Fibroblast of the conjunctiva (primary cell): ENCODE measurements around the gene C1QL1.

Source experiments
- DNase-seq: peaks from one replicate; pipeline ENCODE4 v3.0.0-alpha.2; 2010; ENCODE audit warnings: low read depth

Gene C1QL1

DNA sequence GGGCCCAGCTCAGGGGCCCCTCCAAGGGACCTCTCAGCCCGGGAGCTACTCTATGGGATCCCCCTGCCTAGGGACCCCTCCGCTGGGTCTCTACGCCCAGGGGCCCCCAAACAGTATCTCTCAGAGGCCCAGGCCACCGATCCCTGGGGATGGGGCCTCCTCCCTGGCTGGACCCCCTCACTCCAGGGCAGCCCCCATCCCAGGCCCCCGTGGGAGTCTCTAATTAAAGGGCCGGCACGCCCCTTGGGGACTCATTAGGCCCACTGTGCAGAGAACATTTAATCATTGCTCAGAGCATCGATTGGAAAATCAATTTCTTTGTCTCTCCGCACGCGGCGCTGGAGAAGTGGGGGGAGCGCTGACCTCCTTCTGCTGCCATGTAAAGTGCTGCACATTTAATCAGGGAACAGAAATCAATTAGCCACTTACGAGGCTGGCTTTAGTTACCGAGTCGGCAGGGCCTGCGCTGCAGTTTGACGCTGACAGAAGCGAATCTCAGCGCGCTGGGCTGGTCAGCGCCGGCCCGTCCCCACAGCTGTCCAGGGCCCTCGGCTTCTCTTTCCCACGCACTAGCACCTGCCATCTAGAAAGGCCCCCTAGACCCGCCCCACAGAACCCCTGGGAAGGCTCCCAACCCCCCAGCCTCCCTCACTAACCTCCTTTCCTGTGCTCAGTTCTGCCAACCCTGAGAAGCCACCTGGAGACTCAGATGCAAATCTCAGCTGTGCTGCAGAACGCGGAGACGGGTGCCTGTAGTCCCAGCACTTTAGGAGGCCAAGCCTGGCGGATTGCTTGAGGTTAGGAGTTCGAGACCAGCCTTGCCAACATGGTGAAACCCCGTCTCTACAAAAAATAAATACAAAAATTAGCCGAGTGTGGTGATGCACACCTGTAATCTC is 20.2 kb upstream of the C1QL1 start:
- DNase-seq = no peak

DNA sequence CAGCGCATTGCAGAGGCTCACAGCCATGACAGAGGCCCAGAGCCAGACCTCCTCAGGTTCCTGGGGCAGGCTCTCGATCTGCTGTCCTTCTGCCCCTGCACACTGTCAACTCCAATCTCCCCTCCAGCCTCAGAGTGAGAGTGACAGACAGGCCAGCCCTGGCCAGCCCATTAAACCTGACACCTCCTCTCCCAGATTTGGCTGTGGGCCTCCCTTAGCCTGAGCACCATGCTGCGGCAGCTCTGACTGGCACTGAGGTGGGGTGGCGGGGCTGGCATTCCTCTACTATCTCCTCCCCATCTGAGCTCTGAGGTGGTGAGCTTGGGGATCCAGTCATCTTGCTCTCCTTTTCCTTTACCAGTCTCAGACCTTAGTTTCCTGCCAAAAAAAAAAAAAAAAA is 15.5 kb upstream of the C1QL1 start:
- DNase-seq = no peak

DNA sequence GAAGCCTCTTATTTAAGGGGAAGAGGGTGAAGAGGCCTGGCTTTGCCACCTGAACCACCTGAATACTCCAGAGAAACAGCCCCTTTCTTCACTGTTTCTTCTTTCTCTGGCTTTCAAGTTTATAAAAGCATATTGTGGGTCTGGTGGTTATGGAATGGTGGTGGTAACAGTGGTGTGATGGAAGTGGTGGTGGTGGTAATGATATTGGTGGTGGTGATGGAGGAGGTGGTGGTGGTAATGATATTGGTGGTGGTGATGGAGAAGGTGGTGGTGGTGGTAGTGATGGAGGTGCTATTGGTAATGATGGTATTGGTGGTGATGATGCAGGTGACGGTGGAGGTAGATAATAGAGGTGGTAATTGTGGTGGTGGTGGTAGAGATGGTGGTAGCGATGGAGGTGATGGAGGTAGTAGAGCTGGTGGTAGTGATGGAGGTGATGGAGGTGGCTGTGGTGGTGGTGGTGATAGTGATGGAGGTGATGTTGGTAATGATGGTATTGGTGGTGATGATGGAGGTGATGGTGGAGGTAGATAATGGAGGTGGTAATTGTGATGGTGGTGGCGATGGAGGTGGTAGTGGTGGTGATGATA is 14.1 kb upstream of the C1QL1 start:
- no peak for DNase-seq

DNA sequence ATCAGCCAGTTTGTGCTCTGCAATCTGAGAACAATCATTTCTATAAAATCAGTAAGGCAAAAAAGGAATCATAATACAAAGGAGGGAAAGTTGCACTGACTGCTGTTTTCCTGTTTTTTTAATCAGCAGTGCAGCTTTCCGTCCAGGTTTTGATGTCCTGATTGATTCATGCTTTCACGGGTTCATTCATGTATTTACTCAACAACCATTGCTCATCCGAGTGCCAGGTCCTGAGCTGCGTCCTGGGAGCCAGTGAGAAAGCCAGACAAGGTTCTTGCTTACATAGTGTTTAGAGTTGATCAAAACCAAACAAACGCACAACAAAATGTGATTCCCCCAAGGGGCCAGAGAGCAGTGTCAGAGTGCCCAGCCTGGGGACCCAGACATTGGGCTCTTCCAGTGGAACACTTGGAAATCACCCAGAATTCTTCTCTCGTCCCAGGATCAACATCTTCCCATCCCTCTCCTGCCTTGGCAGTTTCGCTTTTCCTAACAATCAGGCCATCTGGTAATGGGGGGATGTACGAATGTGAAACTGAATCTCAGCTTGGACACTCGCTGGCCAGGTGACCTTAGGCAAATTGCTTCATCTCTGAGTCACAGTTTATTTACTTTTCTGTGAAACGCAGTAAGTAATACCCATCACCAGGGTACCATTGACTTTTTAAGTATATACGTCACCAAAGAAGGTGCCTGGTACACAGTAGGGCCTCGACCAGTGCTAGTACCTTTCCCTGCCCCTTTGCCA is 13.3 kb upstream of the C1QL1 start:
- peak; percentile 57 for DNase-seq

DNA sequence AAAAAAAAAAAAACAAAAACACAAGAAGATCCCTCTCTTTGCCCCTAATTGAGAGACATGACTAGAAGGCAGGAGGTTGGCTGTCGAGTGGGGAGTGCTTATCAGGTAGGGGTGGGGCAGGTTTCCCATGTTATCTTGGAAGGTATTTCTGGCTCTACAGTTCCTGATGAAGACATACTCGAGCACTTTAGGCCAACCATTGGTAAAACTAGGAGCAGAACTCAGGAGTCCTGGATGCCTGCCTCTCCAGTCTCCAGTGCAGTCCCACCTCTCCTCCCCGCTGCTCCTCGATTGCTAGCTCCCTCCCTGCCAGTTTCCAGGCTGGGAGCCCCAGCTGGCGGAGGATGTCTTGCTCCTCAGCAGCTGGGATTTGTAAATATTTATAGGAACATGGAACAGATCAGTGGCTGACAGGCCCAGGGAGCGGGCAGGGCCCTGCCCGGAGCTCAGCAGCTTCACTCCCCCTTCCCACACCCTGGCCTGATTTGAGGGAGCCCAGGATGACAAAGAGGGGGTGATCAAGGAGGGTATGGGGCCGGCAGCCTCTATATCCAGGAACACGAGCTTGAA is 11.4 kb upstream of the C1QL1 start:
- DNase-seq = no peak

DNA sequence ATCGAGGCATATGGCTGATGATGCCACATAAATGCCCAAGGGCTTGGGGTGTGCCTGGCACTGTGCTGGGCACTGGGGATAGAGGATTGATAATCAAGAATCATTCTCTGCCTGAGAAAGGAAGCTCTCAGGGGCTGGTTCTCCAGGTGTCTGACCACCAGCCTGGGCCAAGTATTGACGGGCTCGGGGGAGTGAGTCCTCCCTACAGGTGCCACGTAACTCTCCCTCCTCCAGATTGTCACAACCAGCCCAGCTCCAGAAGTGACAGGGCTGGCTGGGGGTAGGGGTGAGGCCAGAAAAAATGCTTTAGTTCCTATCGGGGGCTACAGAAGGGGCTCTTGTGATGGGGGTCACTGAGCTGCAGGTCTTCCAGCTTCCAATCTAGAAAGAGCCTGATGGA is 10.7 kb upstream of the C1QL1 start:
- DNase-seq = no peak

DNA sequence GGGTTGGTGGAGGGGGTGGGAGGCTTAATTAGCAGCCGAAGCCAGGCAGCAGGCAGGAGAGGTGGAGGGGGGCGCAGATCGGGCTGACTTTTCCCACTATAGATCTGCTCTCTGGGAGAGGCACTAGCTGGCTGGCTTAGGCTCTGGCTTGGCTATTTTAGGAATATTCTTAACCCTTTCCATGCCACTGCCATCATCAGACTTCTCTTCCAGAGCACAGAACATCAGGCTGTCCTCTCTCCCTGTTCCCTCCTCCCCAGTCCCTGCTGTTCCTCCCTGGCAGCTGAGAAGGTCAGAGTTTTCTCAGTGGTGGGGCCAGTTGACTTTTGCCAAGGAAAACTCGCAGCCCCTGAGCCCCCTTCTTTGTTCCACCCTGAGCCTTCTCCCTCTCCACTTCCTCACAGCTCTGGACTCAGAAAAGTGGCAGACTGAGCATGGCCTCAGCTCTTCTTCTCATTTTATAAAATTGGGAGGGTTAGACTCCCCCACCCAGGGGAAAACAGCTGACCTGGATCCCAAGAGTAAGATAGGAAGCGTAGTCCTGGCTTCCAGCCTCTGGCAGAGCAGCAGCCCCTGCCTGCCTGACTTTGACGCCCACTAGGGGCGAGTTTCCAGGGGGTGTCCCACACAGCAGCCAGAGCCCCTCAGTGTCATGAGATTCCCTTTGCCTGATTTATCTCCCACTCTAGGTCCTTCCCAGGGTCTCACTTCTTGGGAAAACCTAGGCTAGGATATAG is 9.9 kb upstream of the C1QL1 start:
- DNase-seq = no peak

DNA sequence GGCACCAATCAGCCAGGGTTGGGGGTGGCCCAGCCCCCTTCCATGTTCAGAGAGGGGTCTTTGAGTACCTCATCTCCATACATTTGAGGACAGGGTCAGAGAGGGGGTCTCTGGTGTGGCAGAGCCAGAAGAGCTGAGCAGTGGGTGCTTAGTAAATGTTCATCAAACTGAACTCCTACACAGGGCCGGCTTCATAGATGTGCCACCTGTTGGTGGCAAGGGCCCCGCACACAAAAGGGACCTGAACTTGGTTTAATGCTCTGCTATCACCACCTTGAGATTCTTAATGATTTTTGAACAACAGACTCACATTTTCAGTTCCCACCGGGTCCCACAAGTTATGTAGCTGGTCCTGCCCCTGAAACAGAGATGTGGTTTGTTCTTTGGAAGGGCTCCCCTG is 9.0 kb upstream of the C1QL1 start:
- DNase-seq = no peak

DNA sequence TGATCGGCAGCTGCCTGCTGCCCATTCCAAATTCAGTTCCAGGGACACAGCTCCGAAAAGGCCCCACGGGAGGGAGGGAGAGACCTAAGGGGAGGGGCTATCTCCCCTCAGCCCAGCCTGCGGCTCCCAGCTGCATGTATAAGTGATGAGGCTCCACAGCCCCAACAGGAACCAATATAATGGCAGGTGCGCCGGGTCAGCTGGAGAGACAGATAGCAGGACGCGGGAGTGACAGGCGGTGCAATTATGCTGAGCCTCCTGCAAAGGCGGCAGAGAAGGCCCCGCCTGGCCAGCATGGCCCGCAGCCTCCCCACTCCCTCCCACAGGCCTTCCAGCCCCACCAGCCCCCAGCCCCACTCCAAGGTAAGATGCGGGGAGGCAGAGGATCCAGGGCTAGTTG is 8.1 kb upstream of the C1QL1 start:
- DNase-seq = no peak

DNA sequence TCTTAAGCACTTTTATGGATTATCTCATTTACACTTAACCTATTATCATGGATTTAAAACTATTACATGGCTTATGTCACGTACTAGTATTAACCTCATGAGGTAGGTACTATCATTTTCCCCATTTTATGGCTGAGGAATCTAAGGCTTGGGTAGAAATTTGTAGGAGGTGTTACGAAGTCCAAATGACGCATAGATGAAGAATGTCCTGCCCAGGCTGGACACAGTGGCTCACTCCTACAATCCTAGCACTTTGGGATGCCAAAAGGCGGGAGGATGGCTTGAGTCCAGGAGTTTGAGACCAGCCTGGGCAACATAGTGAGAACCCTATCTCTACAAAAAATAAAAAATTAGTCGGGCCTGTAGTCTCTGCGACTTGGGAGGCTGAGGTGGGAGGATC is 4.8 kb upstream of the C1QL1 start:
- no peak for DNase-seq

DNA sequence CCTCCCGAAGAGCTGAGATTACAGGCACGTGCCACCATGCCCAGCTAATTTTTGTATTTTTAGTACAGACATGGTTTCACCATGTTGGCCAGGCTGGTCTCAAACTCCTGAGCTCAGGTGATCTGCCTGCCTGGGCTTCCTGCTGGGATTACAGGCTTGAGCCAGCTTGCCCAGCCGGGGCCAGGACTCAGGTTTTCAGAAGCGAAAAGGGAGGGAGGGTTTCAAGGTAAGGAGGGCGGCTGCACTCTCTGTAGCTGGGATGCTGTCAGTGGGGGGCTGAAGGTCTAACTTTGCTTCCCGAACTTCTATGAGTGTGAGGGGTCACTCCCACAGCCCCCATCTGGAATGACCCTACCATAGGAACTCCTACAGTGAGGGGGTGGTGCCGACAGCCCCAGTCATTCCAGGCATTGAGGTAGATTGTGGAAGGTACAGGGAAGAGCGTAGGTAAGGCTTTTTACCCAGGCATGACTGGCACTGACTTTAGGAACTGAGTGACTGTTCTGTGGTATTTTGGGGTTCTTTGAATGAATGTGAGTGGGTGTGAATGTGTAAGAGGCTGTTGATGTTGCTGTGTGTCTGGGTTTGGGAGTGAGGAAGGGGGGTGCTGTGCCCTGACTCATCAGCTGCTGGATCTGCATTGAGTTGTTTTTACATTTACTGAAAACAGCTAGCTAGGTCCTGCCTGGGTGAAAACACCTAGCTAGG is 3.8 kb upstream of the C1QL1 start:
- no peak for DNase-seq

DNA sequence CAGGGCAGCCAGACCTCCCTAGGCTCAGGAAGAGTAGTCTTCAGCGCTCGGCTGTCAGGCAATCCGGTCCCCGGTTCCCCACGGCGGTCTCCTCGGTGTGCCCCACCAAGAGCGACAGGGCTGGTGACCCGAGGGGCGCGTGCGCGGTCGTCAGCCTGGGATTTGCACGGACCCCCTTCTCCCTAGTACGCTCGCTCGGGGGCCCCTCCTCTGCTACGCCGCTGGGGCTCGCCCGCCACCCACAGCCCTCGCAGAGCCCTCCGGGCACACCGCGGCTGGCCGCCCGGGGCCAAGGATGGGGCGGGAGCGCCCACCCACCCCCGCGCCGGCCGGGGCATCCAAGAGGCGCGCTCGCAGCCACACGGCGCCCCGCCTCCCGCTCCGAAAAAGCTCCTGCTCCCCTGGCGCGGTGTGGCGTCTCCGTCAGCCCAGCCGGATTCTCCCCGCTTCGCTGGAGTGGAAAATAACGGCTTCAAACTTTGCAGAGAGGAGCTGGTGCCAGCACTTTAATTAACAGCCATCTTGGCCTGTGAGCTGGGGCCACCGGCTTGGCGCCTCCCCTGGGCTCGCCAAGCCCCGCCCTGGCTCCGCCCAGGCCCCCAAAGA is 2.1 kb upstream of the C1QL1 start:
- DNase-seq = no peak

DNA sequence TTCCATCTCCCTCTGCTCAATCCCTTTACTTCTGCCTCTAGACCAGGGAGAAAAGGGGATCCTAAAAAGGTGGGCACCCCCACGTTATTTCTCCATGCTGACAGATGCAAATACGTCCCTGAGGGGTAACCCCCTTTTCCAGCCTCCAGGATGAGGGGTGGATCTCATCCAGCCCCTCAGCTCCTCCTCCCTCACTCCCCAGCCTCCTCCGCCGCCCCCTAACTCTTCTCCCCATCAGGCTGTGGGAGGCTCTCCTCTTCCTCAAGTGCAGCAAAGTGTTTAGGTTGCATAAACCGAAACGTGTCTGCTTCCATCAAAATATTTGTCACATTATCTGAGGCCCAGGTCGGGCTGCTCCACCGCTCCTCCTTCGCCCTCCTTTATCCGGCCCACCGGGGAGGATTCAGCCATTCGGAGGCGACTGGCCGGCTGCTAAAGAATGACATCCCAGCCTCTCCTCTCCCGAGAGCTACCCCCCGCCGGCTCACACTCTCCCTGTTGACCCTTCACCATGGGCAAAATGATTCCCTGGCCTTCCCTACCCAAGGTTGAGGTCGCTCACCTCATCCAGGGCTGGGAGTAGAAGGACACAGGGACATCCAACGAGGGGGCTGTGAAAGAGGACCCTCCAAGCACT is 1.2 kb upstream of the C1QL1 start:
- no peak for DNase-seq

DNA sequence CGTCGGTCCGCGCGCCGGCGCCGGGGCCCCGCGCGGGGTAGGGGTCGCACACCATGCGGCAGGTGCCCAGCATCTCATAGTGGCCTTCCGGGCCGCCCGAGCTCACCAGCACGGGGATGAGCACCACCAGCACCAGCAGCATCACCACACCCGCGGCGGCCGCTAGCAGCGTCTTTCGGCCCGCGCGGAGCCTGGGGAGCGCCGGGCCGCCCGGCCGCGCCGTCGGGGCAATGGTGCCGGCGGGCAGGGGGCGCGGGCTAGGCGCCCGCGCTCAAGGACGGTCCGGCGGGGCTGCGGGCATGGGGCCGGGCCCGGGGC is 237 bp downstream of the C1QL1 start:
- no peak for DNase-seq

DNA sequence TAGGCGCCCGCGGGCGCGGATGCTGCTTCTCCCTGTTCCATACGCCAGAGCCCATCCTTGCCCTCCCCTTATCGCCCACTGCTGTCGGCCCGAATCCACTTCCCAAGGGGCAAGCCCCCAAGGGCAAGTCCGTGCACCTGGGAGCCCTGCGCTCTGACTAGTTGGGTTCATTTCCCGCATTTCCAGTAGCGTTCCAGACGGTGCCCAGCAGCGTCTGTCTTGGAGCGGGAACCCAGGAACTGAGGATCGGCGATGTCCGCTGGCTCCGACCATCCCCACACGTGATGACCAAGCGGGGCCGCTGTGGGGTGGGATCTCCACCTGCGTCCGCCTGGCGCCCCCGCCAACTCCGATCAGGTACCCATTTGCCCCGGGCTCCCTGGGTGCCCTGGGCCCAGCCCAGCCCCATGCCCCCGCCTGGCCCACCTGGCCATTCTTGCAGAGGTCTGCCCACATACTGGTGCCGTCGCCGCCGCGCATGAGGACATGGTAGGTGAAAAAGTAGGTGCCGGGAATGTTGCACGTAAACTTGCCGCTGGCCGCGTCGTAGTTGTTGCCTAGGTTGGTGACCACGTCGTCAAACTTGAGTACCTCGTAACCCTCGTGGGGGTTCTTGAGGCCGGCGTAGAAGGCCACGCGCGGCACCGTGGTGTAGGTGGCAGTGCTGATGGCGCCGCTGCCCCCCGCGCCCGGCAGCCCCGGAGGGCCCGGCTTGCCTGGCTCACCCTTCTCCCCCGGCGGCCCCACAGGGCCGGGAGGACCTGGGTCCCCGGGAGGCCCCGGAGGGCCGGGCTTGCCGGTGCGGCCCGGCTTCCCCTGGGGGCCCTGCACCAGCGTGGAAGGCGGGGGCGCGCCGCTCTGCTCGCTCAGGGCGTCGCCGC is 837 bp downstream of the C1QL1 start:
- DNase-seq = no peak

DNA sequence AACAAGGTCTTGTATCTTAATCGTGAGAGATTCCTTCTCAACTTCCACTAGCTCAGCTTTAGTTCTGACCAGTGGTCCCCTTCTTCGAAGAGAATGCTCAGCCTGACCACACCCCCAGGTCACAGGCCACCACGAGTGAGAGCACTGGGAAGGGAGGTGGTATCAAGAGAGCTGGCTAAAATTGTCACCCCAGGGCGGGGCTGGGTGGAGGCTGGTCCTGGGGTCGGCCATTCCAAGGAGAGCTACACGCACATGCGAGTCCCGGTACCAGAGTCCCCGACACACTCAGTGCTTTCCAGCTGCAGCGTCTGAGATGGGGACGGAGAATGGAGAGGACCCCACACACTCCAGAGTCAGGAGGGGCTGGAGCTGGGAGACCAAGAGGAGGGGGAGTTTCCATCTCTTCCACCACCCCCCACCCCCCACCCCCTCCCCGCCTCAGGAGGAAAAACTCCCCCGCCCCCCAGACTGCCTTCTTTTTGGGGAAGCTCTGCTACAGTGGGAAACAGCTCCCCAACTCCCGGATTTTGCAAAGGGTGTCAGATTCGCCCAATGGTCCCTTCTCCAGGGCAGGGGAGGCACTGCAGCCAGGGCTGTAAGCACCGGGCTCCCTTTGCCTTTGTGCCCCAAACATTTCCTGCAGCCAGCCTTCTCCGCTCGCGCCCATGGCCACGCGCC is 1.6 kb downstream of the C1QL1 start:
- no peak for DNase-seq

DNA sequence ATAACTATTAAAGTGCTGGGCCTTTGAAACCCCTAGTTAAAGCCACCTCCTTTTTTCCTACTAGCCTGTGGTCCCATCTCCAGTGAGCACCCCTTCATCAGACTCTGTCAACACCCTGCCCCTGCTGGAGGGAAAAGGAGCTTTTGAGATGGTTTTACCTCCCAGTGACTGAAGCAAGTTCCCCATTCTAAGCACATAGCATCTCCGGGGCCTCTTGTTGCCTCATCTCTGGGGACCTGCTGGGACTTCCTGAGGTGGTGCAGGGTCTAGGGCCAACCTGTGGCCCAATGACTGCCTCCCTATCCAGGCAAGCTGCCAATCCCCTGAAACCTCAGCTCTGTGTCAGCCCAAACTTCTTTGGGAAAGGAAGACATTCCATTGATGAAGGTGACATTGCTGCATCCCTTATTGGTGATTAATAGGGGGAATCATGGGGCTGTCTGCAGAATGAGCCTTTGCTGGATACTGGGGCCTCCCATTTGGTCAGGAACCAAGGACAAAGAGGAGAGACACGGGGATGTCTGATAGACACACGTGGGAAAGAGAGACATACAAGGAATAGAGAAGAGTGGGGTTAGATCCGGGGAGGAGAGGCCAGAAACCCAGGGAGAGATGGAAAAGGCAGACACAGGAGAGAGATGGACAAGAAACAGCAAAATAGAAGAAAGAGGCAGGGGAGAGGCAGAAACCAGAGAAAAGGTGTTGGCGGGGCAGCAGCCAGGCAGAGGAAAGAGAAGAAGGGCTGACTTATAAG is 2.4 kb downstream of the C1QL1 start:
- no peak for DNase-seq

DNA sequence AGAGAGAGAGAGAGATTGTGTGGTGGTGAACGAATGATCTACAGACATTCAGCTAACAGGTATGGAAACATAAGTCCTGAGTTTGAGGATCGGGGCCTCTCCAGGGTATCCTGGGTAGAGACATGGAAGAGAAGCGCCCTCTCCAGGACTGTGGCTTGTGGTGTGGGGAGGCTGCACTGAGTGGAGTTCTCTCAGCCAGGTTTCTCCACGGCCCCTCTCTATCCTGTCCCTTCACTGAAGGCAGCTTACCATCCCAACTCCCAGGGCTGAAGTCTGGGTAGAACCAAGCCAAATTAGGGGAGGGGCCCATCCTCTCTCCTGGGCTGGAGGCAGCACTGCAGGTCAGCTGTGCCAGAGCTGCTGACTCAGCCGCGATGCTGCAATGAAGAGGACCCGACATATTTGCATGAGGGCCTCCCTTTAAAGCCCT is 6.2 kb downstream of the C1QL1 start:
- DNase-seq = no peak
